Measurements from ENCODE around the gene LRCH4.
A peak's percentile ranks its signal among the peaks of the same experiment; 100 is the strongest.

LRCH4 gene

GRCh38 chr7:100582041-100582579, 3.8 kb downstream of the LRCH4 start:
- no peak for DNase-seq

DNA sequence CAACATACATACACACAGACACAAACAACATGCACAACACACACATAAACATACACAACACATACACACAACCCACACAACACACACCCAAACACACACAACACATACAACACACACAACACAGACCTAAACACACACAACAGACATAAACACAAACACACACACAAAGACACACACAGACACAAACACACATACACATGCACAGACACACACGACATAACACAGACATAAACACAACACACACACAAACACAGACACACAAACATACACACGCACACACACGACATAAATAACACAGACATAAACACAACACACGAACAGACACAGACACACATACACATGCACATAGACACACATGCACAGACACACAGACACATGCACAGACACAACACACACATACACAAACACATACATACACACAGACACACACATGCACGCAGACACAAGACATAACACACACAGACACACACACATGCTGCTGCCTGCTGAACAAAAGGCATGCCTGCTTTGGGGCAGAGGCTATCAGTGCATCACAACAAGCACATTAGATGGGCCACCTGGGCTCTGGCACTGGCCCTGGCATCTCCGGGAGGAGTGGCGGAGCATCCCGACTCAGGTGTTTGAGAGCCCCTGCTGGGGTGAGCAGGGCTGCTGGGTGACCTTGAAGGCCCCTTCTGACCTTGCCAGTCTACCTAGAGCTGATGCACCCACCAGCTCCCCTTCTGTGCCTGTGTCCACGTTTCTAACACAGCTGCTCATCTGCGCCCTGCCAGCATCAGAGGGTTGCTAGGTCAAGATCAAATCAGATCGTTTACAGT, 5.3 kb downstream of the LRCH4 start:
- no peak for DNase-seq

DNA sequence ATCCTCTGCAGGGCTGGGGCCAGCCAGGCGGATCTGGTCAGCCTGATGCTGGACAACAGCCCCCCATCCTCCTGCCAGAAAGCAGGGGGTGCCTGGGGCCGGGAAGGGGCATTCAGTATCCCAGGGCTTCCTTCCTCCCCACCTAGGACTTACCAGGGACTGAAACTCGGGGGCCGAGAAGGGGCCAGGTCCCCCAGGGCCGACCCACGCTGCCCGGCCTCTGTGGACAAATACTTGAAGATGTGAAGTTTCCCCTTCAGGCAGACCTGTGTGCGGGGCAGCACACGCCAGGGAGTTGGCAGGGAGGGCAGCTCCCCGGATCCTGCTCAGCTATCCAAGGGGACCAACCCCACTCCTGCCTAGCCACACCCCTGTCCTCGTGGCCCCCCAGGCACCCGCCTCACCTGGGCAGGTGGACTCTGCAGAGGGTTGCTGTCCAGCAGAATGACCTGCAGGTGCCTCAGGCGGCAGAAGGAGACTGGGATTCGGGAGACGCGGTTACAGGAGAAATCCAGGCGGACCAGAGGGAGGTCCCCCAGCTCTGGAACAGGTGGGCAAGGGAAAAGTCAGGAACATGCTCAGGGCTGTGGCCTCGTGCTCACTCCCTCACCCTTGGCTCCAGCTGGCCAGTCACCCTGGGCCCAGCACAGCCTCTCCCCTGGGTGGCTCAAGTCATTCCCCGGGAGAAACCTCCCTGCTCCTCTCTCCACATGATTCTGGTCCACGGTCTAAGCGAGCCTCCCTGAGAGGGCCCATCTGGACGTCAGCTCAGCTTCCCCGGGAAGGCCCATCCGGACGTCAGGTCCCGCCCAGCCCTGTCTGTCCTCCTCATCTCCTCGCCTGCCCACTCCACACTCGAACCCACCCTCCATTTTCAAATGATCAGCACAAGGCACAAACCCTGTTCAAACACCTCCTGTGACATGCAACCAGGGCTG, 7.4 kb downstream of the LRCH4 start:
- DNase-seq = no peak

GRCh38 chr7:100577507-100577906, 8.4 kb downstream of the LRCH4 start:
- DNase-seq = no peak

GRCh38 chr7:100577103-100577502, 8.8 kb downstream of the LRCH4 start:
- no peak for DNase-seq

DNA sequence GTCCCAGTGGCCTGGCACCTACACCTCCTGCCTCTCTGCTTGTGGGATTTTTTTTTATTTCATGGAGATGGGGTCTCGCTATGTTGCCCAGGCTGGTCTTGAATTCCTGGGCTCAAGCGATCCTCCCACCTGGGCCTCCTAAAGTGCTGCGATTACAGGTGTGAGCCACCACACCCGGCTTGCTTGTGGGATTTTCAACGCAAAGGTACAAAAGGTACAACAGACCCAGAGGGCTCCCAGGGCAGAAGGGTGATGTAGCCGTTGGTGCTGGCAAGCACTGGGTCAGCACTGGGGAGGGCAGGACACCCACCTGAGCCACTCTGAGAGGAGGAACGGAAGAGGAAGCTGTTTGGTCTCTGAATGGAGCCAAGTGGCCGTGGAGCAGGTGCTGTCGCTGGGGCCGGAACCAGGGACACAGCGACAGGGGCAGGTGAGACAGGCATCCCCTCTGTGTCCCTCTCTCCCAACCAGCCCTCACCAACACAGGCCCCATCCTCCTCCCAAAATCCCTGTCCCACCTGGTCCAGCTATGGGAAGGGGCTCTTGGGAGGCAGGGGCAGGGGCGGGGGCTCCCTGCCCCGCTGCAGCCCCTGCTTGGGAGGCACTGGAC, 9.4 kb downstream of the LRCH4 start:
- no peak for DNase-seq

DNA sequence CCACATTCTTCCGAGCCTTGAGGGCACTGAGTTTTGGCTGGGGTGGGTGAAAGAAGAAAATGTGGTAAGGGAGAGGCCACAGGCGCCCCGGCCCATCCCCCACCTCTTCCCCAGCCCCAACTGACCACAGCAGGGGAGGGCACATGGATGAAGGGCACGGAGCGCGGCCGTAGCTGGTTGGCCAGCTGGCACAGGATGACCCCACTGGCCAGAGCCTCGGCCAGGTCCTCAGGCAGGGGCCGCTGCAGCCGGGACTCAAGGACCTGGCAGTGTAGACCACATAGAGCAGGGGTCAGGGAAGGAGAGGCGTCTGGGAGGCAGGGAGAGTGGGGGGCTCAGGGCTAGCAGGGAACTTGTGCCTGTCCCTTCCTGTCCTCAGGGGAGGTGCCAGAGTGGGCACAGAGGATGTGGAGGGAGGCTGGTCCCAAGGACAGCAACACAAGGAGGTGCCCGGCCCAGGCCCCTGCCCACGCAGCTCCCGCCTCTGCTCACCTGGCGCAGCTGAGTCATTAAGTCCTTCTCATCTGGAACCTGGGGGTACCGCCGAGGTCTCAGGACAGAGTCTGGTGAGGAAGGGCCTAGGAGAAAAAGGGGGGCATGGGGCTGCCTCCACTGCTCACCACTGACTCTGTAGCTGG, 10.1 kb downstream of the LRCH4 start:
- no peak for DNase-seq

DNA sequence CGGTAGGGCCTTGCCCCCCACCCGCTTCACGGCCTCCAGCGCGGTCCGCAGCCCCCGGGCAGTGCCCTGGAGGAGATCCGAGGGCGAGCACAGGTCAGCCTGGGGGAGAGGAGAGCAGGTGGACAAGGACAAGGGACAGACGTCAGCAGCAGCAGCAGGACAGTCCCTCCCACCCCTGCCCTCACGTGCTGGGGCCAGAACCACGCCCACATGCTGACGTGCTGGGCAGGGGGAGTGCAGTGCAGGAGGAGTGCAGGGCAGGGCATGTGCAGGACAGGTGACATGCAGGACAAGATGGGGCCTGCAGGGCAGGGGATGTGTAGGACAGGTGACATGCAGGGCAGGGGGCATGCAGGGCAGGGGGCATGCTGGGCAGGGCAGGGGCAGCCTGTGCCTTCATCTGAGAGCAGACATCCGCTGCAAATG, 10.7 kb downstream of the LRCH4 start:
- no peak for DNase-seq

DNA sequence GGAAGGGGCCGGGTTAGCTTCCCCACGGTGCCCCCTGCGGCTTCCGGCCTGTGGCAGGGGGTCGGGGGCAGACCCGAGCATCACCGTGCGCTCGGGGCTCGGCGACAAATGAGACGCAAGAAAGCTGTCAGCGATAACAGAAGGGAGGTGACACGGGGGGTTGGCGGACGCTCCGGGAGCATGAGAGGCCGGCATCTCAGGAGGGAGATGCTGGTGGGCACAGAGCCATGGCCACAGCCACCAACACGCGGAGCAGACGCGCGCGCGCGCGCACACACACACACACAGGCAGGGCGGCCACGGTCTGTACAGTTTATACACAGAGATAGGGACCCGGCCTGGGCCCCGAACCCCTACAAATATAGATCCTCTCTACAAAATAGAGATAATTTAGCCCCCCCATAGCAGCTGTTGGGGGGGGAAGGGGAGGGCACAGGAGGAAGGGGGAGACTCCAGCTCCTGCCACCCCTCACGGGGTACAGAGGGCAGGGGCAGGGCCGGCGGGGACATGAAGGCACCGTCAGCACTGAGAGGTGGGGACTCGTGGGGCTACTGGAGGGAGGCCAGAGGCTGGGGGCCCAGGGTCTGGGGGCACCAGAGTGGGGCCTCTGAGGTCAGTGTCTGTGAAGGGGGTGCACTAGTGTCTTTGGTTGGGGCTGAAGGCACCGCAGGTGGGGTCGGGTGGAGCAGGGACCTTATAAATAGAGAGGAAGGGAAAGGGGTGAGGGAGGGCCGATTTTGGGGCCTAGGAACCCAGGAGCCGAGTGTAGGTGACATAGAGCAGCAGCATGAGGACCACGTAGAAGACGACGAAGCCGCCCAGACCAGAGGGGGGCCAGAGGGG, 11.3 kb downstream of the LRCH4 start:
- no peak for DNase-seq

- DNase-seq = peak; percentile 26
Measured at GRCh38 chr7:100573691-100574361, 12.1 kb downstream of the LRCH4 start, which contains the start of gene SAP25. Gene SAP25 (minus strand): TSS chr7:100573900. CDS start chr7:100573742, 158 bp downstream.

DNA sequence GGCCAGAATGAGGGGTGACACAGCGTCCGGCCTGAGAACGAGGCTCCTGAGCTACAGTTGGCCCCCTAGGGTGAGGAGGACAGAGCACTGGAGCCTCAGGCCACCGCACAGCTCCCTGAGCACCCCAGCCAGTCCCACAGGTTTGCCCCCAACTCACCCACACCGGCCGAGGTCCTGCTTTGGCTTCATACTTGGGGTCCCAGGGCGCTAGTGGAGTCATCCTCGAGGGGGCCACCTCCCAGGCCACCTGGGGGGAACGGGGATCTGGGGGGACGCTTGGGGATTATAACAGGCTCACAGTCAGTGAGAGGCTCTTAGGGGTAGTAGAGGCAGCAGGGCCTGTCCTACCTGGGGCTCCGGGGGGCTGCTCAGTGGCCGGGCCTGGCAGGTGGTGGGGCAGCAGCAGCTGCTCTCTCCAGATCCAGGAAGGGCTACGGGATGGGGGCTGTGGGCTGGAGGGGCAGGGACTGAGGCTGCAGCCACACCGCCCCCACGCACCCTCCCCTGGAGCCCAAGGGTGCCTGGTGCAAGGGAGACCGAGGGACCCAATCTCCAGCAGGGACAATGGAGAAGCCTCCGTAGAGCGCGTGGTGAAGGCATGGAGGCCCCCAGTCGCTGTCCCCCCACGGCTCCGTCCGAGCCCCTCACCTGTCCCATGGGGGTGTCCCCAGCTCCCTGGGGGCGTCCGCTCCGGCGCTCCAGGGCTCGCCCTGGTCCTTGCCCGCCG, 12.8 kb downstream of the LRCH4 start:
- no peak for DNase-seq

DNA sequence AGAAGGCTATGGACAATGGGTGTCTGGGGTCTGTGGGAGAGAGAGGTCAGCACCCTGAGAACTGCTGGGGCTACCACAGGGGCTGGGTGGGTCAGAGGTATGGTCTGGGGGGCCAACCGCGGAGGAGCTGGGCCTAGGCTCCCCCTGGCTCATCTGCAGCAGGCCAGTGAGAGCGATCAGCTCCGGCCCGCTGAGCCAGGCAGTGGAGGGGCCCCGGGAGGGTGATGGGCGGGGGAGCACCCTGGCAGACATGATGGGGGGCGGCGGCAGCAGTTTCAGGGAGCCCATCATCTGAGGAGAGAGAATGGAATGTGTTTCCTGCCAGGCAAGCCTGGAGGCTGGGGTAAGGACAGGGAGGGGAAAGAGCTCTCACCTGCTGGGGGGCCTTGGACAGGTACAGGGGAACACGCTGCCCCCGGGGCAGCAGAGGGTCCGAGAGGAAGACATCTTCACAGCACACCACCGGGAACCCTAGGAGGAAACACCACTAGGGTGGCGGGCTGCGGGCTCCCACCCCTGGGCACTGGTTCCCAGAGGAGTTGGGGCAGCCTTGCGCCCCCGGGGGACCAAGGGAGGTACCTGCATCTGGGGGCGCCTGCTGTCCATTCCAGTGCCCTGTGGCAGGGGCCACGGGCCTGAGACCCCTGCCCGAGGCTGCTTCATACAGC, 13.5 kb downstream of the LRCH4 start:
- no peak for DNase-seq

DNA sequence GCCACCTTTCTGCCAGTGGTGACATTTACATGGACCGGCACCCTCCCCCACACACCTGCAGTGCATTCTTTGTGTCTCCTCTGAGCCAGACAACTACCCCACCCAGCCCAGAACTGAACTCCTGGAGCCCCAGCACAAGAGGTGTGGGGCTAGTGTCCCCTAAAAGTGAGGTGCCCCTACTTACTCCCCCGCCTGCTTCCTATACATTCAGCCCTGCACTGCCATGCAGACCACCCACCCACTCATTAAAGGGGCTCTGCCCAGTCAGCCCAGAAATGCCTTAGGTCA, 14.2 kb downstream of the LRCH4 start:
- no peak for DNase-seq

- no peak for DNase-seq
Measured at GRCh38 chr7:100570954-100571828, 14.7 kb downstream of the LRCH4 start.

- DNase-seq = no peak
Measured at GRCh38 chr7:100568896-100569844, 16.8 kb downstream of the LRCH4 start.

DNA sequence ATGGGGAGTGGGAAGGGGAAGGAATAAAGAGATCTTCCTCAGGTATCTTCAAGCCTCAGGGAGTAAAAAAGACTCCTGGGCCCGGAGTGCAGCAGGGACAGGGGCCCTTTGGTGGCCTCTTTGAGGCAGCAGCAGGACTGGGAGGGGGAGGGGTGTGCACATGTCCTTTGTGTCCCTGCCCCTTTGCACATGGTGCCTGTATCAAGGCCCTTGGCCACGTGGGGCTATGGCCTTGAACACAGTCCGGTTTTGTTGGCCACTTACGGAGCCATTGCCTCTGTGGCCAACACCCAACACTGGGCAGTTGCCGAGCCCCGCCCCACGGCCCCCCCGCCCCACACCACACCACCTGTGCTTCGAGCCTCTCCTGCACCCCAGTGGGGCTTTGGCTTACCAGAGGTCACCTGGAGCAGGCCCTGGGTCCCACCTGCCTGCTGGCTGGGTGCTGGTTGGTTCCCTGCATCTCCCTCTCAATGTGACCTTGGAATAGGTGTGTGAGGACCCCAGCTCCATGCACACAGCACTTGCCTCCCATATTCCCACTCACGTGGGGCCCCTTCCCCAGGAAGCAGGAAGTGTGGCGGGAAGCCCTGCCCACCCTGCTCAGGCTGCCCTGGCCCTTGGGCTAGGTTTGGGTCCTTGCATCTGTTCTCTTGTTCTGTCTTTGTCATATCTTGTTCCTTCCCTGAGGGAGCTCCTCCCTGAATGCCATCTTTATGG, 17.6 kb downstream of the LRCH4 start:
- no peak for DNase-seq

DNA sequence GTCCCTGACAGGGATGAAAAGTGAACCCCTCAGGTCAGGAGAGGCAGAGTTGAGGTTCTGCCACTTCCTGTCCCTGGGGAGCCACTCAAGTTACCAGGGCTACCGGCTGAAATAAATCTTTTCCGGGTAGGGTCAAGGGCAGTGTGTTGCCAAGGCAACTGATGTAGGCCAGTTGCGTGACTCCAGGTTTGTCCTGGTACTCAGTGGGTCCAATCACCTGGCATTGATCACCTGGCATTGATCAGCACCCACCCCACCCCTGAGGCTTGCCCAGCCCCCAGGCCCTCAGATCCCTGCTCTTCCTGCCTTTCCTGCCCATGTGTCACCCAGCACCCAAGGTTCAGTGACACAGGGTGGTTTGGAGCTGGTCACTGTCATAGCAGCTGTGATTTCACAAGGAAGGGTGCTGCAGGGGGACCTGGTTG, 18.2 kb downstream of the LRCH4 start:
- DNase-seq = no peak
